ENCODE measurements around the gene CNIH1.
"Not testable (repeated sequence)": the region's sequence is repeated elsewhere in the genome, so short reads cannot be mapped to it uniquely, and the experiment has no call there.

Gene CNIH1

DNA sequence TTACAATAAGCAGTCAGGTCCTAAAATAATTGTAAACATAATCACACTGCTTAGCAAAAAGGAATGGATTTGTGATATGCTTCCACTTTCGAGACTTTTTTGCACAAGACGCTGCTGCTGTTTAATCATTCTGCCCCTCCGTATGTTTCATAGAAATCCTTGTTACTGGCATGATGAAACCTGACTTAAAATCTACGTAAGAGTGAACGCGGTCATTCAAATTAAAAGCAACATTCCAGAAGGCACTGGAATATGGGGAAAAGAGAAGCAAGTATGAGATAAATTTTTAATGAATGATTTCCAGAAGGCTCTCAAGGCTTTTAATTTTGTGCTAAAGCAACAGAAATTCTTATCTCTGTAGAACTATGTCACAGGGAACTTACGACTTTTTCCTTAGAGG is 1.1 kb downstream of the CNIH1 start:
- CTCF ChIA-PET = interaction anchor here (1.1 to 1.2 kb wide), 2 partner anchors 17 to 42 kb away, joined by 3 read pairs; no protein-coding TSS in a partner anchor

GRCh38 chr14:54438703-54439102 is 2.5 kb downstream of the CNIH1 start:
- TF ChIP-seq, protein P1, sequence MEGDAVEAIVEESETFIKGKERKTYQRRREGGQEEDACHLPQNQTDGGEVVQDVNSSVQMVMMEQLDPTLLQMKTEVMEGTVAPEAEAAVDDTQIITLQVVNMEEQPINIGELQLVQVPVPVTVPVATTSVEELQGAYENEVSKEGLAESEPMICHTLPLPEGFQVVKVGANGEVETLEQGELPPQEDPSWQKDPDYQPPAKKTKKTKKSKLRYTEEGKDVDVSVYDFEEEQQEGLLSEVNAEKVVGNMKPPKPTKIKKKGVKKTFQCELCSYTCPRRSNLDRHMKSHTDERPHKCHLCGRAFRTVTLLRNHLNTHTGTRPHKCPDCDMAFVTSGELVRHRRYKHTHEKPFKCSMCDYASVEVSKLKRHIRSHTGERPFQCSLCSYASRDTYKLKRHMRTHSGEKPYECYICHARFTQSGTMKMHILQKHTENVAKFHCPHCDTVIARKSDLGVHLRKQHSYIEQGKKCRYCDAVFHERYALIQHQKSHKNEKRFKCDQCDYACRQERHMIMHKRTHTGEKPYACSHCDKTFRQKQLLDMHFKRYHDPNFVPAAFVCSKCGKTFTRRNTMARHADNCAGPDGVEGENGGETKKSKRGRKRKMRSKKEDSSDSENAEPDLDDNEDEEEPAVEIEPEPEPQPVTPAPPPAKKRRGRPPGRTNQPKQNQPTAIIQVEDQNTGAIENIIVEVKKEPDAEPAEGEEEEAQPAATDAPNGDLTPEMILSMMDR (IDR thresholded peaks at IDR 0.05; ENCODE audit: control extremely low read depth, extremely low read depth, low read depth, missing control alignments) = no peak
- CTCF ChIA-PET = interaction anchor here (0.7 to 1.4 kb wide), 3 partner anchors 26 to 42 kb away, joined by 3 to 6 read pairs (median 3); partner anchors contain the start of gene CDKN3
- POLR2A ChIA-PET = interaction anchor here (0.6 kb wide), 1 partner anchor 1709 kb away, joined by 3 read pairs; no protein-coding TSS in a partner anchor
- DNase-seq (ENCODE audit: extremely low spot score) = no peak

More for the DNA sequence above, 1.1 kb downstream of the CNIH1 start:
- TF ChIP-seq, protein P1 (IDR thresholded peaks at IDR 0.05; ENCODE audit: control extremely low read depth, extremely low read depth, low read depth, missing control alignments) = no peak
- POLR2A ChIA-PET = no interaction called here
- DNase-seq (ENCODE audit: extremely low spot score) = no peak

GRCh38 chr14:54437954-54438353 is 3.2 kb downstream of the CNIH1 start:
- POLR2A ChIA-PET; DNase-seq (ENCODE audit: extremely low spot score): not testable (repeated sequence)
- CTCF ChIA-PET = interaction anchor here (0.7 to 1.4 kb wide), 2 partner anchors 26 to 41 kb away, joined by 3 to 6 read pairs; partner anchors contain the start of gene CDKN3

GRCh38 chr14:54435500-54435981 is 5.6 kb downstream of the CNIH1 start:
- POLR2A ChIA-PET = no interaction called here
- CTCF ChIA-PET = interaction anchor here (1.2 to 2.7 kb wide), 6 partner anchors 9 to 73 kb away, joined by 3 to 15 read pairs (median 4); no protein-coding TSS in a partner anchor

DNA sequence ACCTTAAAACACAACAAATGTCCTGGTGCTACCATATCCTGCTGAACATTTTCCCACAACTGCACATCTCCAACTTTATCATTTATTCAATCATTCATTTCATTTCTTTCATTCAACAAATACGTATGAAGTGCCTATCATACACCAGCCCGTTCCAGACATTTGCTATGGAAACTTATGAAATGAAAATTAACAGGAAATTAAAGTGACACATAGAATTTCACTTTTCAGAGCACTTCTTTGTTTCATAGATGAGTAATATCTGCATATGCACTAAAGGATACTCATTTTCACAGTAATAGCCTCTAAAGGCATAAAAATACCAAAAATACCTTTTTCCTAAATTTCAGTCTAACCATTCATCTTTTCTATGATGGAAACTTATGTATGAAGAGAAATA is 12.6 kb downstream of the CNIH1 start:
- ChIA-PET POLR2A (no interaction called here), CTCF (interaction anchor here (1.0 to 1.2 kb wide), 2 partner anchors 8 to 16 kb away, joined by 3 to 4 read pairs; no protein-coding TSS in a partner anchor)
- TF ChIP-seq, protein P1 (IDR thresholded peaks at IDR 0.05; ENCODE audit: control extremely low read depth, extremely low read depth, low read depth, missing control alignments) = no peak
- DNase-seq (ENCODE audit: extremely low spot score) = no peak

More at GRCh38 chr14:54435500-54435981, 5.6 kb downstream of the CNIH1 start:
- TF ChIP-seq, protein P1 (IDR thresholded peaks at IDR 0.05; ENCODE audit: control extremely low read depth, extremely low read depth, low read depth, missing control alignments) = no peak
- peak; percentile 20 for DNase-seq (ENCODE audit: extremely low spot score)

DNA sequence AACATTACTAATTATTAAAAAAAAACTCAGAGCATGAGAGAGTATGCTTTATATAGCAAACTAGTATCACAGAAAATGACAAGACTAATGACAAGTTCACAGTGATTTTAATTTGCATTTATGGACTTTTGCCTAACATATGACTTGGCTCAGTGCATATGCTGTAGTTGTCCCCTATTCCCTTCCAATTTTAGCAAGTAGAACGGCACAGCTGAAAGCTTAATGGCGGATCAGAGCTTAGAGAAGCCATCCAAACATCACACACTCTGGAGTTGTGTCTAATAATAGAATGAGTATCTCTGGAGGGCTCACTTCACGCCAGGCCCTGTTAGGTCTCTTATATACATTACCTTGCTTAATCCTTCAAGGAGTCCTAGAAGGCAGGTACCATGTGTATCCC is 13.3 kb downstream of the CNIH1 start:
- ChIA-PET POLR2A (no interaction called here), CTCF (interaction anchor here (1.2 to 1.8 kb wide), 2 partner anchors 15 to 31 kb away, joined by 3 to 6 read pairs; partner anchors contain the start of gene CDKN3)
- no peak for DNase-seq (ENCODE audit: extremely low spot score)
- TF ChIP-seq, protein P1 (IDR thresholded peaks at IDR 0.05; ENCODE audit: control extremely low read depth, extremely low read depth, low read depth, missing control alignments) = no peak

GRCh38 chr14:54425537-54426274 is 15.5 kb downstream of the CNIH1 start:
- ChIA-PET CTCF (interaction anchor here (1.0 to 1.8 kb wide), 3 partner anchors 10 to 29 kb away, joined by 4 to 6 read pairs (median 4); partner anchors contain the start of gene CDKN3), POLR2A (no interaction called here)
- TF ChIP-seq, protein P1 (IDR thresholded peaks at IDR 0.05; ENCODE audit: control extremely low read depth, extremely low read depth, low read depth, missing control alignments) = no peak
- DNase-seq (ENCODE audit: extremely low spot score) = no peak

Measured in GM10248 (cell line).